ENCODE data around the gene MADD.

- TF ChIP-seq, protein P1, sequence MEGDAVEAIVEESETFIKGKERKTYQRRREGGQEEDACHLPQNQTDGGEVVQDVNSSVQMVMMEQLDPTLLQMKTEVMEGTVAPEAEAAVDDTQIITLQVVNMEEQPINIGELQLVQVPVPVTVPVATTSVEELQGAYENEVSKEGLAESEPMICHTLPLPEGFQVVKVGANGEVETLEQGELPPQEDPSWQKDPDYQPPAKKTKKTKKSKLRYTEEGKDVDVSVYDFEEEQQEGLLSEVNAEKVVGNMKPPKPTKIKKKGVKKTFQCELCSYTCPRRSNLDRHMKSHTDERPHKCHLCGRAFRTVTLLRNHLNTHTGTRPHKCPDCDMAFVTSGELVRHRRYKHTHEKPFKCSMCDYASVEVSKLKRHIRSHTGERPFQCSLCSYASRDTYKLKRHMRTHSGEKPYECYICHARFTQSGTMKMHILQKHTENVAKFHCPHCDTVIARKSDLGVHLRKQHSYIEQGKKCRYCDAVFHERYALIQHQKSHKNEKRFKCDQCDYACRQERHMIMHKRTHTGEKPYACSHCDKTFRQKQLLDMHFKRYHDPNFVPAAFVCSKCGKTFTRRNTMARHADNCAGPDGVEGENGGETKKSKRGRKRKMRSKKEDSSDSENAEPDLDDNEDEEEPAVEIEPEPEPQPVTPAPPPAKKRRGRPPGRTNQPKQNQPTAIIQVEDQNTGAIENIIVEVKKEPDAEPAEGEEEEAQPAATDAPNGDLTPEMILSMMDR (IDR thresholded peaks at IDR 0.05), result no peak
- TF ChIP-seq POLR2AphosphoS5 (IDR thresholded peaks at IDR 0.05) (no peak), POLR2A (IDR thresholded peaks at IDR 0.05) (no peak), EP300 (IDR thresholded peaks at IDR 0.05) (no peak)
These were observed 72.3 kb downstream of the MADD start for GRCh38 chr11:47342036-47342803.

Measured in stomach (tissue), 4 donors.